HEK293T (cell line): Measurements from ENCODE around the gene RPS6KB1.

Experiments used
- ARNT ChIP-seq: fragments of 450-650 bp; IDR thresholded peaks from 2 replicates; pipeline ENCODE4 v1.6.1; 2017; ENCODE audit warnings: mild to moderate bottlenecking
- BHLHE40 ChIP-seq: fragments of 450-650 bp; IDR thresholded peaks from 2 replicates; pipeline ENCODE4 v1.6.1; 2016; ENCODE audit warnings: mild to moderate bottlenecking, moderate library complexity, borderline replicate concordance
- ELF4 ChIP-seq: fragments of 450-650 bp; IDR thresholded peaks from 2 replicates; pipeline ENCODE4 v1.6.1; 2017; ENCODE audit warnings: antibody characterized with exemption
- FOXM1 ChIP-seq: fragments of 450-650 bp; IDR thresholded peaks from 2 replicates; pipeline ENCODE4 v1.6.1; 2017; ENCODE audit warnings: mild to moderate bottlenecking, borderline replicate concordance
- HDGF ChIP-seq: fragments of 450-650 bp; IDR thresholded peaks from 2 replicates; pipeline ENCODE4 v1.6.1; 2017; ENCODE audit warnings: antibody characterized with exemption, borderline replicate concordance
- LEF1 ChIP-seq: fragments of 450-650 bp; IDR thresholded peaks from 2 replicates; pipeline ENCODE4 v1.6.1; 2017; ENCODE audit warnings: mild to moderate bottlenecking, borderline replicate concordance
- NFRKB ChIP-seq: fragments of 450-650 bp; IDR thresholded peaks from 2 replicates; pipeline ENCODE4 v1.6.1; 2016; ENCODE audit warnings: mild to moderate bottlenecking, moderate library complexity
- PKNOX1 ChIP-seq: fragments of 450-650 bp; IDR thresholded peaks from 2 replicates; pipeline ENCODE4 v1.6.1; 2016
- SP1 ChIP-seq: fragments of 450-650 bp; IDR thresholded peaks from 2 replicates; pipeline ENCODE4 v1.6.1; 2017
- SUZ12 ChIP-seq: fragments of 450-650 bp; IDR thresholded peaks from 2 replicates; pipeline ENCODE4 v1.6.1; 2016; ENCODE audit warnings: mild to moderate bottlenecking
- ZNF384 ChIP-seq: fragments of 450-650 bp; IDR thresholded peaks from 2 replicates; pipeline ENCODE4 v1.6.1; 2016

- TF ChIP-seq FOXM1 (no peak), SUZ12 (no peak), LEF1 (no peak; the same call in 1 of the 2 replicates), NFRKB (no peak), PKNOX1 (no peak), ELF4 (no peak), ZNF384 (no peak), SP1 (no peak), BHLHE40 (no peak), ARNT (no peak), HDGF (no peak)
Observed at GRCh38 chr17:59964482-59965328, 71.8 kb downstream of the RPS6KB1 start, which contains the start of gene RNFT1.
